Common myeloid progenitor, CD34-positive (primary cell): ENCODE results near the gene FRMD4B.

ENCODE experiments used
- CTCF ChIA-PET: fragments of 350-600 bp; sonication (Branson Sonifier 250); formaldehyde crosslinking; loops from one replicate; lab custom pipeline; 2021; ENCODE audit warnings: antibody characterized with exemption; lab: Charles Lee
- POLR2A ChIA-PET: fragments of 350-600 bp; sonication (Branson Sonifier 250); formaldehyde crosslinking; loops from one replicate; lab custom pipeline; 2021; ENCODE audit warnings: antibody characterized with exemption; lab: Charles Lee
- DNase-seq, 3 donors: peaks; one replicate each; pipeline versions ENCODE4 v3.0.0 to v3.0.0-alpha.2; 2013
- H3K27ac ChIP-seq, 2 experiments: 1 replicate in 1 of 2; 2 replicates in 1 of 2; pipeline ENCODE4 v1.7.0; 2013; ENCODE audit warnings: inconsistent platforms in 2 of 2, low read length in 2 of 2, mild to moderate bottlenecking in 2 of 2, low read depth in 1 of 2, moderate library complexity in 1 of 2; ENCODE audit not compliant: severe bottlenecking in 2 of 2, insufficient read depth in 1 of 2, poor library complexity in 1 of 2
- H3K27me3 ChIP-seq, 5 experiments: replicated peaks in 2 of 5; 1 replicate in 3 of 5; 2 replicates in 2 of 5; pipeline versions ENCODE4 v1.6.1 to v1.7.0; 2013; ENCODE audit warnings: low read length in 4 of 5, mild to moderate bottlenecking in 2 of 5, moderate library complexity in 2 of 5, inconsistent platforms in 1 of 5; ENCODE audit not compliant: insufficient read depth in 5 of 5, control insufficient read depth in 4 of 5
- H3K36me3 ChIP-seq, 4 experiments: 1 replicate in 2 of 4; 2 replicates in 2 of 4; pipeline versions ENCODE4 v1.6.1 to v1.7.0; 2013; ENCODE audit warnings: low read length in 3 of 4, control low read depth in 1 of 4, mild to moderate bottlenecking in 1 of 4; ENCODE audit not compliant: control insufficient read depth in 4 of 4, insufficient read depth in 4 of 4
- H3K4me1 ChIP-seq, 4 experiments: 1 replicate in 3 of 4; 2 replicates in 1 of 4; pipeline versions ENCODE4 v1.6.1 to v1.7.1; 2013; ENCODE audit warnings: low read length in 3 of 4, mild to moderate bottlenecking in 3 of 4, control low read depth in 1 of 4, inconsistent platforms in 1 of 4, moderate library complexity in 1 of 4; ENCODE audit not compliant: control insufficient read depth in 4 of 4, insufficient read depth in 4 of 4; ENCODE audit errors: control extremely low read depth in 1 of 4
- H3K4me3 ChIP-seq, 7 experiments: 1 replicate in 4 of 7; 2 replicates in 3 of 7; pipeline versions ENCODE4 v1.5.1 to v1.7.0; 2013; ENCODE audit warnings: mild to moderate bottlenecking in 7 of 7, low read length in 6 of 7, moderate library complexity in 6 of 7, inconsistent platforms in 2 of 7, low read depth in 2 of 7, control low read depth in 1 of 7; ENCODE audit not compliant: insufficient read depth in 4 of 7, control insufficient read depth in 1 of 7; ENCODE audit errors: extremely low read depth in 1 of 7
- H3K9me3 ChIP-seq, 5 experiments: 1 replicate in 4 of 5; 2 replicates in 1 of 5; pipeline versions ENCODE4 v1.6.1 to v1.7.1; 2013; ENCODE audit warnings: low read length in 4 of 5, mild to moderate bottlenecking in 2 of 5, inconsistent platforms in 1 of 5, low read depth in 1 of 5, moderate library complexity in 1 of 5; ENCODE audit not compliant: control insufficient read depth in 4 of 5, insufficient read depth in 2 of 5; ENCODE audit errors: control extremely low read depth in 1 of 5
- WGBS: methylation state at CpG from one replicate; pipeline ENCODE4 v1.1.5; 2013; ENCODE audit not compliant: insufficient coverage; 5-methylcytosine and 5-hydroxymethylcytosine counted together

Gene FRMD4B

DNA sequence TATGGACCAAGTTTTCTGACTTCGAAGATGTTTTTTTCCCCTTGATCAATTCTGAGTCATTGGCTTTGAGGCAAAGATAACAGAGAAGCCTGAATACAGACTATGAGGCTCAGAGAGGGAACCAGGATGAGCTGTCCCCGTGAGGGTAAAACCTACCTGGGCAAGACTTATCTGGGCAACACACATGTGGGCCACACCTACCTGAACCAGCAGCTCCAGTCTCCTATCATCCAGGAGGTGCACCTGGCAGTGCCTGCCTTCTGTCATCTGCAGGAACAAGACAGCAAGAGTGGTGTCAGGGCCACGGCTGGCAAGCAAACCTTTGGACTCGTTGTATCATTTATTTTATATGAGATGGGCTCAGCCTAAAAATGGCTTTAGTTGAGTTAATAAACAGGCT lies 72.6 kb downstream of the FRMD4B start:
- peaks cover 0 to 41% (median 8%) of the 10 kb centered on the region in 4 experiments for H3K36me3 ChIP-seq
- POLR2A ChIA-PET, result no interaction called here
- no peaks in the 10 kb centered on the region for H3K9me3 ChIP-seq
- no peak for DNase-seq
- CTCF ChIA-PET, result interaction anchor here (1.2 to 11.7 kb wide), 7 partner anchors 9 to 113 kb away, joined by 4 to 115 read pairs (median 5); no protein-coding TSS in a partner anchor
- 100% methylated on average over 2 of the region's 4 CpGs for WGBS
- no peaks in the 10 kb centered on the region for H3K4me1 ChIP-seq
- H3K27me3 ChIP-seq, result no peaks in the 10 kb centered on the region
- no peak overlapping the region for H3K27ac ChIP-seq
- no peak overlapping the region for H3K4me3 ChIP-seq

DNA sequence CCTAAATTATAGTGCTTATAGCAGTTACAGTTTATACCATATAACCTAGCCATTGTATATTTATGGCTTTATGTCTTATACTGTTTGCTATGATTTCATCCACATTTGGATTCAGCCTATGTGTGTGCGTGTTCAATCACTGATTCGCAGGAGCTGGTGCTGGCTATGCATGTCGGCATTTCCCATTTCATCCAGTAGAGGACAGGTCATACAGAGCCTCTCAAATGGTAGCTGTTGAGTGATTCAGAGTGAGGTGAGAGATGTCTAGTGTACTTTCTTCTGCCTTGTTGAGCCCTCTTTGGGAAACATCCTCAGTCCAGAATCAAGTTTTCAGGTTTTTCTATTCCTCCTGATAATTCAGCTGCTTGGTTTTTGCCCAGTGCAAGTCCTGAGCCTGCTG lies 76.1 kb downstream of the FRMD4B start:
- peaks cover 4 to 55% (median 10%) of the 10 kb centered on the region in 4 experiments for H3K36me3 ChIP-seq
- H3K4me3 ChIP-seq, result no peak overlapping the region
- peaks cover 0 to 3% (median 0%) of the 10 kb centered on the region in 4 experiments for H3K4me1 ChIP-seq
- CTCF ChIA-PET, result interaction anchor here (0.7 to 11.7 kb wide), 15 partner anchors 12 to 370 kb away, joined by 3 to 115 read pairs (median 5); no protein-coding TSS in a partner anchor
- WGBS, result 95% methylated on average over 3 of the region's 3 CpGs
- POLR2A ChIA-PET, result no interaction called here
- H3K27me3 ChIP-seq, result no peaks in the 10 kb centered on the region
- peak in 2 of 3 donors; percentile 60 to 72 for DNase-seq
- no peak overlapping the region for H3K27ac ChIP-seq
- H3K9me3 ChIP-seq, result no peaks in the 10 kb centered on the region

GRCh38 chr3:69306239-69307185 lies 79.4 kb downstream of the FRMD4B start:
- H3K4me1 ChIP-seq, result peaks cover 0 to 3% (median 0%) of the 10 kb centered on the region in 4 experiments
- peaks cover 4 to 56% (median 12%) of the 10 kb centered on the region in 4 experiments for H3K36me3 ChIP-seq
- no peaks in the 10 kb centered on the region for H3K9me3 ChIP-seq
- POLR2A ChIA-PET, result interaction anchor here (0.6 kb wide), 1 partner anchor 128 kb away, joined by 3 read pairs; no protein-coding TSS in a partner anchor
- no peak overlapping the region for H3K27ac ChIP-seq
- H3K4me3 ChIP-seq, result no peak overlapping the region
- DNase-seq, result peak; percentile 73 to 87 (median 85)
- CTCF ChIA-PET, result interaction anchor here (0.8 to 11.7 kb wide), 28 partner anchors 9 to 365 kb away, joined by 3 to 115 read pairs (median 4); partner anchors contain the start of gene FRMD4B
- WGBS, result 53% methylated on average over 10 of the region's 17 CpGs
- H3K27me3 ChIP-seq, result no peaks in the 10 kb centered on the region

DNA sequence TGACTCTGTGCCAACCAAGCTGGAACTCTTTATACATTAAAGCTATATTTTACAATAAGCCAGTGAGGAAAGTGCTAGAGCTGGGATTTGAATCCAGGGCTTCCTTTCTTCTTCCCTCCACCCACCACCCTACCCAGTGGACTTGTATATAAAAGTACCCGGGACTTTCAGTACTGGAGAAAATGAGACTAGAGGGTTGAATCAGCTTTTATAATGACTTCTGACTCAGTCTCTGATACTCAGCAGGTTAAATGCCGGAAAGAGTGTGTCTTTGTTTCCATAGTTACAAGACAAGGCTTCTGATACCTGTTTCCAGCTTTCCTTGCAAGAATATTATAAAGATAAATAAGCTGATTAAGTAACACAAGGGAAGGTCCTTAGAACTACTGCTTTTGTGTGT lies 80.9 kb downstream of the FRMD4B start:
- ChIA-PET CTCF (interaction anchor here (0.7 to 11.7 kb wide), 14 partner anchors 9 to 185 kb away, joined by 3 to 115 read pairs (median 4); no protein-coding TSS in a partner anchor), POLR2A (no interaction called here)
- Histone ChIP-seq H3K4me3 (no peak overlapping the region), H3K9me3 (no peaks in the 10 kb centered on the region), H3K27me3 (no peaks in the 10 kb centered on the region), H3K36me3 (peaks cover 4 to 59% (median 24%) of the 10 kb centered on the region in 4 experiments), H3K27ac (no peak overlapping the region), H3K4me1 (peaks cover 0 to 3% (median 0%) of the 10 kb centered on the region in 4 experiments)
- no peak for DNase-seq
- no CpG with 5 or more reads among the region's 2 CpGs for whole genome bisulfite sequencing

GRCh38 chr3:69304396-69304795 lies 81.5 kb downstream of the FRMD4B start:
- Histone ChIP-seq H3K4me1 (peaks cover 0 to 3% (median 0%) of the 10 kb centered on the region in 4 experiments), H3K4me3 (no peak overlapping the region), H3K9me3 (no peaks in the 10 kb centered on the region), H3K27ac (no peak overlapping the region), H3K27me3 (no peaks in the 10 kb centered on the region), H3K36me3 (peaks cover 4 to 59% (median 26%) of the 10 kb centered on the region in 4 experiments)
- ChIA-PET POLR2A (no interaction called here), CTCF (interaction anchor here (0.7 to 11.7 kb wide), 11 partner anchors 12 to 185 kb away, joined by 3 to 115 read pairs (median 4); no protein-coding TSS in a partner anchor)
- 100% methylated on average over 2 of the region's 6 CpGs for WGBS
- no peak for DNase-seq

GRCh38 chr3:69300296-69300695 lies 85.6 kb downstream of the FRMD4B start:
- WGBS, result 92% methylated on average over 1 of the region's 2 CpGs
- Histone ChIP-seq H3K27me3 (no peaks in the 10 kb centered on the region), H3K4me1 (no peaks in the 10 kb centered on the region), H3K9me3 (no peaks in the 10 kb centered on the region), H3K36me3 (peaks cover 10 to 66% (median 26%) of the 10 kb centered on the region in 4 experiments), H3K4me3 (no peak overlapping the region), H3K27ac (no peak overlapping the region)
- DNase-seq, result no peak
- POLR2A ChIA-PET, result no interaction called here
- CTCF ChIA-PET, result interaction anchor here (1.5 kb wide), 1 partner anchor 123 kb away, joined by 3 read pairs; no protein-coding TSS in a partner anchor
